PFSK-1 (cell line): ENCODE measurements around the gene EYA3.

Source experiments
- FOXP2 ChIP-seq: optimal IDR thresholded peaks from 2 replicates; pipeline ENCODE3; 2011; ENCODE audit warnings: borderline replicate concordance, control low read depth, inconsistent platforms; ENCODE audit not compliant: insufficient read depth; ENCODE audit errors: extremely low read length, extremely low read depth
- POLR2AphosphoS5 ChIP-seq: IDR thresholded peaks from 2 replicates; pipeline ENCODE4 v1.6.1; 2012; ENCODE audit warnings: low read depth, mild to moderate bottlenecking, control low read depth, low read length, moderate library complexity
- SIN3A ChIP-seq: IDR thresholded peaks from 2 replicates; pipeline ENCODE4 v1.6.1; 2012; ENCODE audit warnings: mild to moderate bottlenecking, low read length, moderate library complexity, borderline replicate concordance; ENCODE audit not compliant: insufficient read depth
- TAF1 ChIP-seq: IDR thresholded peaks from 2 replicates; pipeline ENCODE4 v1.6.1; 2012; ENCODE audit warnings: low read length, control low read depth, borderline replicate concordance; ENCODE audit not compliant: insufficient read depth
- TF ChIP-seq, protein P1 (sequence below), 2 experiments: IDR thresholded peaks; 2 replicates each; pipeline versions ENCODE4 v1.6.1 to v1.8.0; 2011 to 2012; ENCODE audit warnings: low read depth in 2 of 2, low read length in 2 of 2, control low read depth in 1 of 2, inconsistent platforms in 1 of 2, mild to moderate bottlenecking in 1 of 2, moderate library complexity in 1 of 2; ENCODE audit not compliant: insufficient read depth in 1 of 2

EYA3 gene

DNA sequence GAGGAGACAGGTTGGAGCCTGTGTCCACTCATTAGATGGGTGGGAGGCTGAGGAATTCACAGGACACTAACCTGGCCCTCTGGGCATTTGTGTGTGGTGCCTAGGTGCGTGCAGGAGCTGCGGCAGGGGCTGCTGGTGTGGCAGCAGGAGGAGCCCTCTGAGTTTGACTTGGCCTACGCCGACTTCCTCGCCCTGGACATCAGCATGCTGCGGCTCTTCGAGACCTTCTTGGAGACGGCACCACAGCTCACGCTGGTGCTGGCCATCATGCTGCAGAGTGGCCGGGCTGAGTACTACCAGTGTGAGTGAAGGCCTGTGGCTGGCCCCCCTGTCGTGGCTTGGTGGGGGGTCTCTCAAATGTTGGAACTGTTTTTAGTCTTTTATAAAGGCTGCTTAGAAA lies 125.0 kb downstream of the EYA3 start:
- TF ChIP-seq TAF1 (no peak), SIN3A (no peak), POLR2AphosphoS5 (no peak), FOXP2 (no peak)
- TF ChIP-seq, protein P1, sequence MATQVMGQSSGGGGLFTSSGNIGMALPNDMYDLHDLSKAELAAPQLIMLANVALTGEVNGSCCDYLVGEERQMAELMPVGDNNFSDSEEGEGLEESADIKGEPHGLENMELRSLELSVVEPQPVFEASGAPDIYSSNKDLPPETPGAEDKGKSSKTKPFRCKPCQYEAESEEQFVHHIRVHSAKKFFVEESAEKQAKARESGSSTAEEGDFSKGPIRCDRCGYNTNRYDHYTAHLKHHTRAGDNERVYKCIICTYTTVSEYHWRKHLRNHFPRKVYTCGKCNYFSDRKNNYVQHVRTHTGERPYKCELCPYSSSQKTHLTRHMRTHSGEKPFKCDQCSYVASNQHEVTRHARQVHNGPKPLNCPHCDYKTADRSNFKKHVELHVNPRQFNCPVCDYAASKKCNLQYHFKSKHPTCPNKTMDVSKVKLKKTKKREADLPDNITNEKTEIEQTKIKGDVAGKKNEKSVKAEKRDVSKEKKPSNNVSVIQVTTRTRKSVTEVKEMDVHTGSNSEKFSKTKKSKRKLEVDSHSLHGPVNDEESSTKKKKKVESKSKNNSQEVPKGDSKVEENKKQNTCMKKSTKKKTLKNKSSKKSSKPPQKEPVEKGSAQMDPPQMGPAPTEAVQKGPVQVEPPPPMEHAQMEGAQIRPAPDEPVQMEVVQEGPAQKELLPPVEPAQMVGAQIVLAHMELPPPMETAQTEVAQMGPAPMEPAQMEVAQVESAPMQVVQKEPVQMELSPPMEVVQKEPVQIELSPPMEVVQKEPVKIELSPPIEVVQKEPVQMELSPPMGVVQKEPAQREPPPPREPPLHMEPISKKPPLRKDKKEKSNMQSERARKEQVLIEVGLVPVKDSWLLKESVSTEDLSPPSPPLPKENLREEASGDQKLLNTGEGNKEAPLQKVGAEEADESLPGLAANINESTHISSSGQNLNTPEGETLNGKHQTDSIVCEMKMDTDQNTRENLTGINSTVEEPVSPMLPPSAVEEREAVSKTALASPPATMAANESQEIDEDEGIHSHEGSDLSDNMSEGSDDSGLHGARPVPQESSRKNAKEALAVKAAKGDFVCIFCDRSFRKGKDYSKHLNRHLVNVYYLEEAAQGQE (IDR thresholded peaks at IDR 0.05; ENCODE audit: insufficient read depth in 1 of 2, low read depth in 2 of 2, low read length in 2 of 2) = no peak

DNA sequence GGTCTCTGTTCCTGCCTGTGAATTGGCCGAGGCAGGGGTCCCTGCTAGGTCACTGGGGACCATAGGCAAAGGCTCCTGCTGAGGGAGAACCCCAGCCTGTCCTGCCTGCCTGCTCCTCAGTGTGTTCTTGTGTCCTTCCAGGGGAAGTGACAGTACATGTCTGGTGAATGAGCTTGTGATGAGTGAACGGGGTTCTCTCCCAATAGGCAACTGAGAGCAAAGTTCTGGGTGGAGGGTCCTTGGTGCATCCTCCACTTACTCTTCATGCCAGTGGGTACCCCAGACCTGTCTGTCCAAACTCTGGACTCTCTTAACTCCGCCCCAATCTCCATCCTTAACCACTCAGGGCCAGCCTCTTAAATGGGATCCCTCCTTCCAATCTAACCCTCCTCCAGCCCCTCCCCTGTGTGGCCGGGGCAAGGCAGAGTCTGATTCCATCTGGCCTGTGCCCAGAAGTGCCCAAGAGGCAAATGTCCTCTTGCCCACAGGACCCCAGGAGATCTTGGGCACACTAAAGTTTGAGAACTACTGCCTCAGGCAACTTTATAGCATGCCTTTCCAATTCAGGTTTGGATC lies 126.7 kb downstream of the EYA3 start:
- TF ChIP-seq SIN3A = no peak
- TF ChIP-seq, protein P1 (IDR thresholded peaks at IDR 0.05; ENCODE audit: insufficient read depth in 1 of 2, low read depth in 2 of 2, low read length in 2 of 2) = no peak
- no peak for TF ChIP-seq FOXP2
- TF ChIP-seq POLR2AphosphoS5 = no peak
- no peak for TF ChIP-seq TAF1

DNA sequence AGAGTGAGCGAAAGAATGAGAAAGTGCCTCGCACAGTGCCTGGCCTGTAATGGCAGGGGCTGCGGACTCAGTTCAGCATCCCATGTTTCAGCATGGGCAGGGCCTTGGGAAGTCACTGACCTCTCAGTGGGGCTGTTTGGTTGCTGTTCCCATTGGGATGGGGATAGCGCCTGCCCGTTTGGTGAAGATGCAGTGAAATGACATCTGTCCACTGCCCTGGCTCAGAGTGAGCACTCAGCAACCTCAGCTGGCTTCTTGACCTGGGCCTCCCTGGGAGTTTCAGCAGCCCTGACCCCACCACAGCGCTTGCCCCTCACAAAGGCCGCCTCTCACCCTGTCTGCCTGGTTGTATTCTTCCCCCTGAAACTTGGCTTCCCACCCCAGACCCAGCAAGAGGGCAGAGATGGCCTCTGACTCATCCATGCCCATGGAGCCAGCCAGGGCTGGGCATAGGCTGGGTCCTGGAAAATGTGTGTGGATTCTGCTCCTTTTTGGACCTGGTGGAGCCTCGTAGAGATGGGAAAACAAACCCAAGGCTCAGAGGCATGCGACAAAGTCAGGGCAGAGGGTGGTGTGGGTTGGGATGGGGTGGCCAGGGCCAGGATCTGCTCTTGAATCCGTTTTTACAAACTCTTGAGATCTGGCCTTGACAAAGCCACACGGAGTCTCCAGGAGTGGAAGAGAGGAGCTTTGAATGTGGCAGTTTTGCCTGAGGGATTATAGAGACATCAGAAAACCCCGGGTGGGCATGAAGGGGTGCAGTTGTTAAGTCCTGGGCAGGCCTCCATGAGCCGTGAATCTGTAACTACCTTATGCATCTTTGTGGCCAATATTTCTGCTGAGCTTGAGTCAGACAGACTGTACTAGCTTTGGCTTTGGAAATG lies 127.4 kb downstream of the EYA3 start:
- TF ChIP-seq POLR2AphosphoS5 (no peak), FOXP2 (no peak), TAF1 (no peak)
- TF ChIP-seq, protein P1 (IDR thresholded peaks at IDR 0.05; ENCODE audit: insufficient read depth in 1 of 2, low read depth in 2 of 2, low read length in 2 of 2) = no peak

DNA sequence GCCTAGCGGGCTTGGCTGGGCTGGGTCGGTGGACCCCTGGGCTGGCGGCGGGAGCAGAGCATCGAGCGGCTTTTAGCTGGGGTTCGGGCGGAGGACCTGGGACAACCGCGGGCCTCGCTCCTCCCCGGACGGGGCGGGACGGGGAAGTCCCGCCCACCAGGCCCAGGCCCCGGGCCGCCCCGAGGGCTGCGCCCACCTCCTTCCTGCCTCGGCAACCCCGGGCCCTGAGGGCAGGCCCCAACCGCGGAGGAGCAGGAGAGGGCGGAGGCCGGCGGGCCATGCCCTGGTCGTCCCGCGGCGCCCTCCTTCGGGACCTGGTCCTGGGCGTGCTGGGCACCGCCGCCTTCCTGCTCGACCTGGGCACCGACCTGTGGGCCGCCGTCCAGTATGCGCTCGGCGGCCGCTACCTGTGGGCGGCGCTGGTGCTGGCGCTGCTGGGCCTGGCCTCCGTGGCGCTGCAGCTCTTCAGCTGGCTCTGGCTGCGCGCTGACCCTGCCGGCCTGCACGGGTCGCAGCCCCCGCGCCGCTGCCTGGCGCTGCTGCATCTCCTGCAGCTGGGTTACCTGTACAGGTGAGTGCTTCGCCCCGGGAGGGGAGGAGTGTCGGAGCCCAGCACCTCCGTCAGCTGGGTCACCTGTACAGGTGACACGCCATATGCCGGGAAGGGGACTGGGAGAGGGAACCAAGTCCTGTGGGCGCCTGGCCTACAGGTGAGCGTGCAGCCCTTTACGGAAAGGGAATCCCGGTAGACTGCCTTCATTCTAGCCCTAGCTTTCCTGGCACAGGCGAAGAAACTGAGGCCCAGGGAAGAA lies 128.4 kb downstream of the EYA3 start, which contains the start of gene XKR8:
TSS of gene XKR8 (plus strand) at position 182 of the 812 bp plus-strand sequence. CDS start at position 279, 97 bp downstream.
- TF ChIP-seq FOXP2 (peak; percentile 17), POLR2AphosphoS5 (peak; percentile 76), SIN3A (no peak), TAF1 (peak; percentile 25; the same call in 1 of the 2 replicates)

DNA sequence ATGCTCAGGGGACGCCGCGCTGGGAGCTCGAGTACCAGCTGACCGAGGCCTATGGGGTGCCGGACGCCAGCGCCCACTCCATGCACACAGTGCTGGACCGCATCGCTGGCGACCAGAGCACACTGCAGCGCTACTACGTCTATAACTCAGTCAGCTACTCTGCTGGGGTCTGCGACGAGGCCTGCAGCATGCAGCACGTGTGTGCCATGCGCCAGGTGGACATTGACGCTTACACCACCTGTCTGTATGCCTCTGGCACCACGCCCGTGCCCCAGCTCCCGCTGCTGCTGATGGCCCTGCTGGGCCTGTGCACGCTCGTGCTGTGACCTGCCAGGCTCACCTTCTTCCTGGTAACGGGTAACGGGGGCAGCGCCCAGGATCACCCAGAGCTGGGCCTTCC lies 129.9 kb downstream of the EYA3 start:
- no peak for TF ChIP-seq POLR2AphosphoS5
- TF ChIP-seq TAF1 = no peak
- no peak for TF ChIP-seq SIN3A
- TF ChIP-seq FOXP2 = no peak
